HepG2 (cell line): ENCODE measurements around the gene RTEL1. TPM values are rescaled to one million over a fixed set of nuclear protein-coding genes. Genes with fewer than 3 reads are reported as not detected.

Experiments
- ATAC-seq: fragments of 200-7000 bp; cut with Tn5 transposase; 3 replicates; pipeline ENCODE4 v1.9.1; 2020; ENCODE audit warnings: mild to moderate bottlenecking, moderate library complexity
- BruUV-seq: library from RNA; stranded (reverse); fragments of 400-500 nt; replicated peaks from 2 replicates; lab custom pipeline; 2021; lab: Mats Ljungman, UMichigan
- CTCF ChIA-PET: fragments of 300-600 bp; formaldehyde crosslinking; extraction: SDS; loops from one replicate; lab custom pipeline; 2021; ENCODE audit warnings: low total read pairs, inconsistent platforms, low intra/inter-chr PET ratio; lab: Yijun Ruan, JAX
- POLR2A ChIA-PET: fragments of 350-600 bp; sonication (Branson Sonifier 250); formaldehyde crosslinking; loops from one replicate; lab custom pipeline; 2020; ENCODE audit warnings: antibody characterized with exemption, inconsistent platforms; lab: Yijun Ruan, JAX
- DNase-seq: peaks from one replicate; pipeline ENCODE4 v3.0.0-alpha.2; 2015; ENCODE audit warnings: low spot score
- FAIRE-seq: peaks from 3 replicates; lab custom pipeline; 2011; peaks lifted over from hg19 to GRCh38; lab: Jason Lieb, UNC
- H2AFZ ChIP-seq: one replicate; pipeline ENCODE4 v1.6.1; 2011; ENCODE audit warnings: low read length, inconsistent platforms
- H3K27ac ChIP-seq: fragments of 300-600 bp; 3 replicates; pipeline ENCODE4 v1.8.0; 2011; ENCODE audit warnings: mixed run types, mild to moderate bottlenecking, mixed read lengths, low read length, inconsistent platforms; ENCODE audit not compliant: insufficient read depth; ENCODE audit errors: extremely low read length
- H3K27me3 ChIP-seq, 2 experiments: fragments of 200-600 bp in 1 of 2; 2 replicates in 1 of 2; 3 replicates in 1 of 2; pipeline versions ENCODE4 v1.6.0 to v1.8.0; 2011; ENCODE audit warnings: low read length in 2 of 2, mild to moderate bottlenecking in 2 of 2, moderate library complexity in 2 of 2, inconsistent platforms in 1 of 2; ENCODE audit not compliant: insufficient read depth in 2 of 2, control insufficient read depth in 1 of 2
- H3K36me3 ChIP-seq, 2 experiments: fragments of 200-600 bp in 1 of 2; replicated peaks in 1 of 2; 2 replicates in 1 of 2; 3 replicates in 1 of 2; pipeline versions ENCODE4 v1.5.1 to v1.8.0; 2011; ENCODE audit warnings: low read length in 2 of 2, inconsistent platforms in 1 of 2; ENCODE audit not compliant: insufficient read depth in 2 of 2, control insufficient read depth in 1 of 2
- H3K4me1 ChIP-seq: 2 replicates; pipeline ENCODE4 v1.5.1; 2012; ENCODE audit warnings: low read length, inconsistent platforms; ENCODE audit not compliant: insufficient read depth
- H3K4me2 ChIP-seq: 2 replicates; pipeline ENCODE4 v1.6.0; 2011; ENCODE audit warnings: low read depth, low read length, inconsistent platforms
- H3K4me3 ChIP-seq, 3 experiments: fragments of 200-600 bp in 1 of 3; sonication (generic), shearing (Covaris generic) in 1 of 3; replicated peaks in 1 of 3; 2 replicates each; pipeline ENCODE4 v1.5.1; 2011 to 2016; ENCODE audit warnings: low read length in 3 of 3, inconsistent platforms in 2 of 3, low read depth in 2 of 3, mild to moderate bottlenecking in 2 of 3, control low read depth in 1 of 3, mixed read lengths in 1 of 3; ENCODE audit not compliant: insufficient read depth in 1 of 3
- H3K79me2 ChIP-seq: one replicate; pipeline ENCODE4 v1.6.1; 2011; ENCODE audit warnings: low read length, inconsistent platforms; ENCODE audit not compliant: insufficient read depth
- H3K9ac ChIP-seq: 2 replicates; pipeline ENCODE4 v1.6.0; 2011; ENCODE audit warnings: mild to moderate bottlenecking, low read depth, low read length, inconsistent platforms; ENCODE audit not compliant: insufficient read depth
- H3K9me3 ChIP-seq: 2 replicates; pipeline ENCODE4 v1.5.1; 2012; ENCODE audit warnings: mild to moderate bottlenecking, low read length
- H4K20me1 ChIP-seq: 2 replicates; pipeline ENCODE4 v1.6.0; 2011; ENCODE audit warnings: inconsistent platforms, mild to moderate bottlenecking, low read length, moderate library complexity; ENCODE audit not compliant: insufficient read depth
- BRD4 ChIP-seq: sonication (generic); formaldehyde crosslinking; IDR thresholded peaks from 2 replicates; pipeline ENCODE4 v1.4.0; 2020; ENCODE audit warnings: missing genetic modification reagents
- CENPT ChIP-seq: sonication (generic); formaldehyde crosslinking; IDR thresholded peaks from 2 replicates; pipeline ENCODE4 v1.8.0; 2022; ENCODE audit warnings: low read depth, mild to moderate bottlenecking, moderate library complexity, missing genetic modification reagents
- E2F1 ChIP-seq: sonication (generic); formaldehyde crosslinking; IDR thresholded peaks from 2 replicates; pipeline ENCODE4 v1.5.0; 2020; ENCODE audit warnings: missing genetic modification reagents
- MAFG ChIP-seq: sonication (generic); formaldehyde crosslinking; IDR thresholded peaks from 2 replicates; pipeline ENCODE4 v1.5.1; 2020; ENCODE audit warnings: mild to moderate bottlenecking, missing genetic modification reagents
- MEIS1 ChIP-seq: sonication (generic); formaldehyde crosslinking; IDR thresholded peaks from 2 replicates; pipeline ENCODE4 v1.9.0; 2021; ENCODE audit warnings: mild to moderate bottlenecking, missing genetic modification reagents, moderate library complexity, borderline replicate concordance
- MXD3 ChIP-seq: IDR thresholded peaks from 2 replicates; pipeline ENCODE4 v1.6.1; 2016; ENCODE audit warnings: mild to moderate bottlenecking, missing biosample characterization, missing genetic modification reagents
- PLRG1 ChIP-seq: fragments of 450-650 bp; conservative IDR thresholded peaks from 2 replicates; pipeline ENCODE4 v1.6.1; 2016
- SKI ChIP-seq: fragments of 450-650 bp; IDR thresholded peaks from one replicate; pipeline ENCODE4 v1.6.1; 2018; ENCODE audit warnings: mild to moderate bottlenecking; ENCODE audit not compliant: partially characterized antibody
- SP4 ChIP-seq: sonication (generic); formaldehyde crosslinking; IDR thresholded peaks from 2 replicates; pipeline ENCODE4 v1.8.1; 2023; ENCODE audit warnings: mild to moderate bottlenecking, missing genetic modification reagents
- THAP11 ChIP-seq: IDR thresholded peaks from 2 replicates; pipeline ENCODE4 v1.6.1; 2016; ENCODE audit warnings: missing biosample characterization, missing genetic modification reagents
- USF2 ChIP-seq, 2 experiments: sonication (generic) in 1 of 2; formaldehyde crosslinking in 1 of 2; IDR thresholded peaks; 2 replicates each; pipeline versions ENCODE4 v1.5.1 to v1.6.1; 2011 to 2020; ENCODE audit warnings: borderline replicate concordance in 1 of 2, low read depth in 1 of 2, low read length in 1 of 2, mild to moderate bottlenecking in 1 of 2, missing genetic modification reagents in 1 of 2, moderate library complexity in 1 of 2
- YEATS2 ChIP-seq: sonication (generic); formaldehyde crosslinking; IDR thresholded peaks from 2 replicates; pipeline ENCODE4 v1.4.0; 2020; ENCODE audit warnings: missing genetic modification reagents, borderline replicate concordance
- ZNF331 ChIP-seq: sonication (generic); formaldehyde crosslinking; IDR thresholded peaks from 2 replicates; pipeline ENCODE4 v1.4.0; 2020; ENCODE audit warnings: missing genetic modification reagents
- ZNF432 ChIP-seq: sonication (generic); formaldehyde crosslinking; IDR thresholded peaks from 2 replicates; pipeline ENCODE4 v1.5.0; 2020; ENCODE audit warnings: missing genetic modification reagents, mild to moderate bottlenecking, borderline replicate concordance
- ZNF597 ChIP-seq: sonication (generic); formaldehyde crosslinking; IDR thresholded peaks from 2 replicates; pipeline ENCODE4 v1.5.0; 2020; ENCODE audit warnings: missing genetic modification reagents
- ZNF740 ChIP-seq: sonication (generic); formaldehyde crosslinking; IDR thresholded peaks from 2 replicates; pipeline ENCODE4 v1.4.0; 2020; ENCODE audit warnings: missing genetic modification reagents
- ZSCAN12 ChIP-seq: sonication (generic); formaldehyde crosslinking; IDR thresholded peaks from 2 replicates; pipeline ENCODE4 v1.9.0; 2021; ENCODE audit warnings: mild to moderate bottlenecking, missing genetic modification reagents
- WGBS: methylation state at CpG from one replicate; pipeline ENCODE4 v1.1.6; 2017; ENCODE audit warnings: low lambda C conversion rate; 5-methylcytosine and 5-hydroxymethylcytosine counted together
- in situ Hi-C: cut with HindIII; loops from 2 replicates; pipeline ENCODE4 v1.10.0; 2017; ENCODE audit warnings: low pct_unique_long_range_greater_than_20kb; ENCODE audit not compliant: extremely low pct_ligation_motif_present
- intact Hi-C: fragments of 100-400 bp; cut with micrococcal nuclease; formaldehyde crosslinking; loops from one replicate; pipeline ENCODE4 v1.10.0; 2022; ENCODE audit not compliant: unreplicated experiment
- polyA plus RNA-seq, 8 experiments: library from polyadenylated mRNA; depleted of rRNA in 3 of 8; stranded (reverse) in 7 of 8; unstranded in 1 of 8; fragments of >200 nt; fragmentation: Illumina TruSeq in 4 of 8; extraction: Trizol in 4 of 8; gene quantifications; 2 replicates each; pipeline versions ENCODE4 v1.2.1 to v1.2.3, GENCODE V29; 2011 to 2016; ENCODE audit warnings: low read depth in 4 of 8, missing spikeins in 1 of 8, mixed read lengths in 1 of 8; ENCODE audit not compliant: insufficient read depth in 1 of 8
- total RNA-seq, 5 experiments: library from RNA; depleted of rRNA; stranded (reverse); fragments of >200 nt; fragmentation: Illumina TruSeq; extraction: Trizol; gene quantifications; 2 replicates each; pipeline ENCODE4 v1.2.3, GENCODE V29; 2016; ENCODE audit warnings: low read depth in 1 of 5

Gene RTEL1
- total and polyA plus RNA-seq, 2 of the 13 experiments (the other 11 are each of a cell fraction or from before 2014, with no cell fraction given): 21.8 to 36.4 TPM

GRCh38 chr20:63626424-63627128 is 31.5 kb upstream of the RTEL1 start, which contains the start of gene GMEB2:
TSS of gene GMEB2 (minus strand) at chr20:63627101. CDS start at chr20:63619397, 7,704 bp downstream.
- intact Hi-C loops: loop anchor here (5.0 kb wide), 1 partner anchor 89 kb away; the partner anchor contains the start of gene PTK6
- DNase-seq: peak; percentile 69
- no peak for FAIRE-seq
- TF ChIP-seq USF2 (IDR thresholded peaks at IDR 0.05; ENCODE audit: low read depth, low read length) (no peak), USF2 (CRISPR knock-in tag; IDR thresholded peaks at IDR 0.05; ENCODE audit: borderline replicate concordance) (peak; percentile 27; the same call in 1 of the 2 replicates), YEATS2 (0 out of 2 replicates have a peak, but pooled peaks have one; percentile 4), ZSCAN12 (no peak), PLRG1 (no peak), ZNF597 (CRISPR knock-in tag) (peak; percentile 66; the same call in 1 of the 2 replicates), CENPT (CRISPR knock-in tag) (0 out of 2 replicates have a peak, but pooled peaks have one; percentile 19), ZNF740 (CRISPR knock-in tag) (peak; percentile 66; the same call in 1 of the 2 replicates), MAFG (CRISPR knock-in tag) (0 out of 2 replicates have a peak, but pooled peaks have one; percentile 30), ZNF432 (CRISPR knock-in tag) (no peak), MXD3 (CRISPR knock-in tag) (peak; percentile 86; the same call in 1 of the 2 replicates), THAP11 (CRISPR knock-in tag) (peak; percentile 64), SKI (peak; percentile 38), ZNF331 (CRISPR knock-in tag) (peak; percentile 58; the same call in 1 of the 2 replicates), MEIS1 (no peak), BRD4 (CRISPR knock-in tag) (peak; percentile 92), E2F1 (CRISPR knock-in tag) (peak; percentile 37; the same call in 1 of the 2 replicates), SP4 (CRISPR knock-in tag) (no peak; the same call in 1 of the 2 replicates)

More at GRCh38 chr20:63626424-63627128, 31.5 kb upstream of the RTEL1 start, which contains the start of gene GMEB2:
- Histone ChIP-seq H3K4me3 (peak within 1 kb of the TSS; percentile 83 to 100 (median 98)), H3K4me2 (peak within 1 kb of the TSS; percentile 99), H3K9me3 (no peaks in the 10 kb centered on the region), H3K9ac (peak within 1 kb of the TSS; percentile 94), H3K27me3 (no peaks in the 10 kb centered on the region; a peak in 1 of 5 replicates), H2AFZ (no peak within 1 kb of the TSS), H3K36me3 (peaks cover 0 to 2% of the 10 kb centered on the region in 2 experiments; a peak in 1 of 5 replicates), H3K4me1 (peaks cover 51% of the 10 kb centered on the region), H3K79me2 (peaks cover 34% of the 10 kb centered on the region), H4K20me1 (no peaks in the 10 kb centered on the region), H3K27ac (peak within 1 kb of the TSS; percentile 86)
- 1% methylated on average over 13 of the region's 114 CpGs for WGBS
- in situ Hi-C loops: no loop called here
- peak; percentile 27 for ATAC-seq
- BruUV-seq: no TSS peak
- ChIA-PET CTCF (no interaction called here), POLR2A (interaction anchor here (0.6 to 4.6 kb wide), 32 partner anchors 8 to 1258 kb away, joined by 3 to 45 read pairs (median 4); partner anchors contain the start of genes ARFRP1, C20orf204, HELZ2 and PPDPF)
